Measurements from ENCODE around the gene PACRG. TPM values are rescaled to one million over a fixed set of nuclear protein-coding genes. Genes with fewer than 3 reads are reported as not detected.

The PACRG gene
- total RNA-seq, 1 experiment from 2014 or later, result 0.26 TPM

- H3K14ac ChIP-seq (ENCODE audit: insufficient read depth, low read length), result no peak overlapping the region
- H3K79me2 ChIP-seq (ENCODE audit: insufficient read depth, low read length), result no peaks in the 10 kb centered on the region
- H2BK15ac ChIP-seq (ENCODE audit: low read depth, low read length), result no peak overlapping the region
- no peak overlapping the region for H2AK5ac ChIP-seq (ENCODE audit: insufficient read length, low read length)
- H2BK5ac ChIP-seq (ENCODE audit: insufficient read length, low read length), result no peak overlapping the region
- no peaks in the 10 kb centered on the region for H3K79me1 ChIP-seq (ENCODE audit: insufficient read depth, low read depth, low read length, poor library complexity, severe bottlenecking)
- H3K27me3 ChIP-seq (ENCODE audit: insufficient read depth, low read length), result no peaks in the 10 kb centered on the region
- no peak overlapping the region for H4K91ac ChIP-seq (ENCODE audit: insufficient read length, low read depth, low read length)
- no peak overlapping the region for H4K8ac ChIP-seq (replicated peaks; ENCODE audit: insufficient read length, low read depth, low read length)
- no peak overlapping the region for H3K4me2 ChIP-seq (ENCODE audit: insufficient read depth, insufficient read length, low read length)
- H3K36me3 Mint-ChIP-seq (ENCODE audit: insufficient read depth in 1 of 3, low read depth in 3 of 3), result no peaks in the 10 kb centered on the region
- H2BK12ac ChIP-seq (ENCODE audit: insufficient read length, low read depth, low read length), result no peak overlapping the region
- H3K4me1 ChIP-seq (ENCODE audit: insufficient read depth, low read length), result no peaks in the 10 kb centered on the region; the same call in 1 of the 2 replicates
- no peak overlapping the region for H3K23ac ChIP-seq (ENCODE audit: insufficient read length, low read depth, low read length)
- H3K56ac ChIP-seq (ENCODE audit: insufficient read length, low read depth, low read length), result no peak overlapping the region
- no peak overlapping the region for H2BK120ac ChIP-seq (ENCODE audit: low read depth, low read length, poor library complexity, severe bottlenecking)
- H3K4me1 Mint-ChIP-seq, result peaks cover 9% of the 10 kb centered on the region in 2 experiments
- H3K27ac Mint-ChIP-seq, result no peak overlapping the region
- no peaks in the 10 kb centered on the region for H4K20me1 ChIP-seq (ENCODE audit: control insufficient read depth, insufficient read depth, insufficient read length)
- WGBS (ENCODE audit: extremely low coverage, insufficient read length, low lambda C conversion rate), result no CpG with 5 or more reads among the region's 5 CpGs
- DNase-seq, result no peak
- no peaks in the 10 kb centered on the region for H3K23me2 ChIP-seq (ENCODE audit: insufficient read length, low read depth, low read length, poor library complexity, severe bottlenecking)
- H3K27ac ChIP-seq (ENCODE audit: insufficient read length, low read depth, low read length), result no peak overlapping the region
- H3K9ac ChIP-seq (ENCODE audit: extremely low read depth, insufficient read length, low read length), result no peak overlapping the region
- H3K9me3 ChIP-seq (ENCODE audit: control insufficient read depth, low read depth, low read length), result no peaks in the 10 kb centered on the region
- H3K27me3 Mint-ChIP-seq (ENCODE audit: low read depth), result no peaks in the 10 kb centered on the region; the same call in 1 of the 2 replicates
- no peak overlapping the region for H4K5ac ChIP-seq (ENCODE audit: insufficient read length, low read depth, low read length)
- no peak overlapping the region for H3K4ac ChIP-seq (ENCODE audit: low read depth, low read length)
- TF ChIP-seq CTCF (conservative IDR thresholded peaks at IDR 0.05), result no peak
- no peak overlapping the region for H2AFZ ChIP-seq (ENCODE audit: low read length)
- H3T11ph ChIP-seq (ENCODE audit: low read length), result no peak overlapping the region
- no peak overlapping the region for H2BK20ac ChIP-seq (ENCODE audit: low read depth, low read length, poor library complexity, severe bottlenecking)
- no peak overlapping the region for H3K18ac ChIP-seq (ENCODE audit: insufficient read length, low read depth, low read length)
- H3K4me3 Mint-ChIP-seq, result no peak overlapping the region
- no peaks in the 10 kb centered on the region for H3K9me3 Mint-ChIP-seq
These were observed 137.1 kb downstream of the PACRG start for GRCh38 chr6:162864911-162865310.
